ENCODE results near the gene TBX19. TPM values are rescaled to one million over a fixed set of nuclear protein-coding genes. Genes with fewer than 3 reads are reported as not detected.

Gene TBX19
- total and polyA plus RNA-seq, 10 of the 15 experiments (the other 5 are each of a cell fraction or from before 2014, with no cell fraction given) = 0.13 to 6.9 (median 1.2) TPM

DNA sequence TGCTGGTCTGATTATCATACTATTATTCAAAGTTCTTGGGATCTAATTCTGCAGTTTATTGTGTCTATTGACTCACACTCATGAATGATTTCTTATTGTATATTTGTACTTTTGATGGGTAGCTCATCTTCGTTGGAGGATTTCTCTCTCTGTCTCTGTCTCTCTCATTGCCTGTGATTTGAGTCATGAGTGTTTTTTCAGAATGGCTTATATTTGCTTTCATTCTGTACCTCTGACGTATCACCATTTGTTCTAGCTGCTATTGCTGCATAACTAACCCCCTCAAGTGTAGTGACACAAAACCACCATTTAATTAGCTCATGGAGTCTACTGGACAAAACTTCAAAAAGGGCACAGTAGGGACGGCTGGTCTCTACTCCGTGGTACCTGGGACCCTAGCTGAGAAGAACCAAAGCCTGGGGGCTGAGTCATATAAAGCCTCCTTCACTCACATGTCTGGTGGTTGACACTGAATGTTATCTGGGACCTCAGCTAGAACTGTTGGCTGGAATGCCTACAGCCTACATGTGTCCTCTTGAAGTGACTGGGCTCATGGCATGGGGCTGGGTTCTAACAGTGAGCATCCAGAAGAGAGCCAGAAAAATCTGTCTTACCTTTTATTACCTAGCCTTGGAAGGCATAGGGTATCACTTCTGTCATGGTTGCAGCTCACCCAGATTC is 44.2 kb downstream of the TBX19 start:
- H3K9me3 ChIP-seq (replicated peaks; ENCODE audit: control insufficient read depth, insufficient read depth, low read length) = no peaks in the 10 kb centered on the region
- in situ Hi-C loops (cut with MboI) (no loop called here), intact Hi-C loops (cut with micrococcal nuclease; ENCODE audit: unreplicated experiment) (loop anchor here (10.0 kb wide), 1 partner anchor 240 kb away; no protein-coding TSS in a partner anchor)
- ChIA-PET POLR2A (no interaction called here), CTCF (interaction anchor here (0.6 to 1.1 kb wide), 2 partner anchors 90 to 231 kb away, joined by 3 to 7 read pairs; no protein-coding TSS in a partner anchor), RAD21 (ENCODE audit: unreplicated experiment) (no interaction called here), SMC1A (ENCODE audit: uncharacterized antibody, unreplicated experiment) (no interaction called here)
- WGBS (ENCODE audit: insufficient coverage, insufficient replicate concordance, low lambda C conversion rate, missing lambda C conversion rate) = 47% methylated on average over 4 of the region's 4 CpGs
- no peak overlapping the region for H3K4me3 ChIP-seq
- H3K4me2 ChIP-seq (ENCODE audit: control insufficient read depth, insufficient read depth) = no peak overlapping the region
- no peaks in the 10 kb centered on the region for H3K79me2 ChIP-seq (ENCODE audit: control insufficient read depth, insufficient read depth, low read length)
- H3K36me3 ChIP-seq (ENCODE audit: control insufficient read depth in 2 of 2, insufficient read depth in 2 of 2, low read length in 1 of 2) = no peaks in the 10 kb centered on the region
- H3K27ac ChIP-seq (ENCODE audit: control insufficient read depth, insufficient read depth) = no peak overlapping the region
- no peak for FAIRE-seq
- no TSS peak for BruUV-seq (replicated peaks)
- no peaks in the 10 kb centered on the region for H3K27me3 ChIP-seq (replicated peaks in 1 of 2; ENCODE audit: control insufficient read depth in 2 of 2, insufficient read depth in 2 of 2, low read length in 1 of 2)
- H3K4me1 ChIP-seq (ENCODE audit: control insufficient read depth, insufficient read depth, low read length) = no peaks in the 10 kb centered on the region
- ATAC-seq = no peak
- H2AFZ ChIP-seq (ENCODE audit: control insufficient read depth, low read depth, low read length) = no peak overlapping the region
- H3K9ac ChIP-seq (ENCODE audit: control insufficient read depth, insufficient read depth, low read length) = no peak overlapping the region
- DNase-seq (ENCODE audit: low read depth, low spot score) = no peak
- no peaks in the 10 kb centered on the region for H4K20me1 ChIP-seq (ENCODE audit: control insufficient read depth, insufficient read depth)
- TF ChIP-seq IRF4 (IDR thresholded peaks at IDR 0.05; ENCODE audit: low read depth, low read length) = no peak
- TF ChIP-seq SUZ12 (IDR thresholded peaks at IDR 0.05; ENCODE audit: unreplicated experiment) = no peak
- no peak for TF ChIP-seq CBX5 (IDR thresholded peaks at IDR 0.05; ENCODE audit: low read depth)
- TF ChIP-seq, protein P1, sequence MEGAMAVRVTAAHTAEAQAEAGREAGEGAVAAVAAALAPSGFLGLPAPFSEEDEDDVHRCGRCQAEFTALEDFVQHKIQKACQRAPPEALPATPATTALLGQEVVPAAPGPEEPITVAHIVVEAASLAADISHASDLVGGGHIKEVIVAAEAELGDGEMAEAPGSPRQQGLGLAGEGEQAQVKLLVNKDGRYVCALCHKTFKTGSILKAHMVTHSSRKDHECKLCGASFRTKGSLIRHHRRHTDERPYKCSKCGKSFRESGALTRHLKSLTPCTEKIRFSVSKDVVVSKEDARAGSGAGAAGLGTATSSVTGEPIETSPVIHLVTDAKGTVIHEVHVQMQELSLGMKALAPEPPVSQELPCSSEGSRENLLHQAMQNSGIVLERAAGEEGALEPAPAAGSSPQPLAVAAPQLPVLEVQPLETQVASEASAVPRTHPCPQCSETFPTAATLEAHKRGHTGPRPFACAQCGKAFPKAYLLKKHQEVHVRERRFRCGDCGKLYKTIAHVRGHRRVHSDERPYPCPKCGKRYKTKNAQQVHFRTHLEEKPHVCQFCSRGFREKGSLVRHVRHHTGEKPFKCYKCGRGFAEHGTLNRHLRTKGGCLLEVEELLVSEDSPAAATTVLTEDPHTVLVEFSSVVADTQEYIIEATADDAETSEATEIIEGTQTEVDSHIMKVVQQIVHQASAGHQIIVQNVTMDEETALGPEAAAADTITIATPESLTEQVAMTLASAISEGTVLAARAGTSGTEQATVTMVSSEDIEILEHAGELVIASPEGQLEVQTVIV (IDR thresholded peaks at IDR 0.05; ENCODE audit: borderline replicate concordance, partially characterized antibody) = no peak
- no peak for TF ChIP-seq RAD21 (IDR thresholded peaks at IDR 0.05; ENCODE audit: insufficient read depth, low read depth, low read length)
- no peak for TF ChIP-seq ZNF622 (IDR thresholded peaks at IDR 0.05)
- TF ChIP-seq STAT1 (conservative IDR thresholded peaks at IDR 0.05) = no peak
- TF ChIP-seq HSF1 (IDR thresholded peaks at IDR 0.05; ENCODE audit: low read depth, low read length) = no peak
- TF ChIP-seq NRF1 (conservative IDR thresholded peaks at IDR 0.05; ENCODE audit: low read depth, low read length) = no peak
- TF ChIP-seq RCOR1 (conservative IDR thresholded peaks at IDR 0.05; ENCODE audit: low read depth, low read length) = no peak
- TF ChIP-seq, protein P2, sequence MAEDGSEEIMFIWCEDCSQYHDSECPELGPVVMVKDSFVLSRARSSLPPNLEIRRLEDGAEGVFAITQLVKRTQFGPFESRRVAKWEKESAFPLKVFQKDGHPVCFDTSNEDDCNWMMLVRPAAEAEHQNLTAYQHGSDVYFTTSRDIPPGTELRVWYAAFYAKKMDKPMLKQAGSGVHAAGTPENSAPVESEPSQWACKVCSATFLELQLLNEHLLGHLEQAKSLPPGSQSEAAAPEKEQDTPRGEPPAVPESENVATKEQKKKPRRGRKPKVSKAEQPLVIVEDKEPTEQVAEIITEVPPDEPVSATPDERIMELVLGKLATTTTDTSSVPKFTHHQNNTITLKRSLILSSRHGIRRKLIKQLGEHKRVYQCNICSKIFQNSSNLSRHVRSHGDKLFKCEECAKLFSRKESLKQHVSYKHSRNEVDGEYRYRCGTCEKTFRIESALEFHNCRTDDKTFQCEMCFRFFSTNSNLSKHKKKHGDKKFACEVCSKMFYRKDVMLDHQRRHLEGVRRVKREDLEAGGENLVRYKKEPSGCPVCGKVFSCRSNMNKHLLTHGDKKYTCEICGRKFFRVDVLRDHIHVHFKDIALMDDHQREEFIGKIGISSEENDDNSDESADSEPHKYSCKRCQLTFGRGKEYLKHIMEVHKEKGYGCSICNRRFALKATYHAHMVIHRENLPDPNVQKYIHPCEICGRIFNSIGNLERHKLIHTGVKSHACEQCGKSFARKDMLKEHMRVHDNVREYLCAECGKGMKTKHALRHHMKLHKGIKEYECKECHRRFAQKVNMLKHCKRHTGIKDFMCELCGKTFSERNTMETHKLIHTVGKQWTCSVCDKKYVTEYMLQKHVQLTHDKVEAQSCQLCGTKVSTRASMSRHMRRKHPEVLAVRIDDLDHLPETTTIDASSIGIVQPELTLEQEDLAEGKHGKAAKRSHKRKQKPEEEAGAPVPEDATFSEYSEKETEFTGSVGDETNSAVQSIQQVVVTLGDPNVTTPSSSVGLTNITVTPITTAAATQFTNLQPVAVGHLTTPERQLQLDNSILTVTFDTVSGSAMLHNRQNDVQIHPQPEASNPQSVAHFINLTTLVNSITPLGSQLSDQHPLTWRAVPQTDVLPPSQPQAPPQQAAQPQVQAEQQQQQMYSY (CRISPR knock-in tag; IDR thresholded peaks at IDR 0.05) = no peak
- TF ChIP-seq STAT3 (IDR thresholded peaks at IDR 0.05; ENCODE audit: low read depth, low read length) = no peak
- no peak for TF ChIP-seq NFYB (IDR thresholded peaks at IDR 0.05; ENCODE audit: insufficient read depth, low read depth, low read length)
